Measurements from ENCODE around the gene MOB4. TPM values are rescaled to one million over a fixed set of nuclear protein-coding genes. Genes with fewer than 3 reads are reported as not detected.
"Not testable (repeated sequence)": the region's sequence is repeated elsewhere in the genome, so short reads cannot be mapped to it uniquely, and the experiment has no call there.

Gene MOB4
- total RNA-seq (2022): 28.3 TPM in 2 replicates
- percentile 91 among the genes with signal in this experiment for Bru-seq, nascent RNA
- percentile 99 among the genes with signal in this experiment for BruChase-seq, experiment 1, labeled RNA remaining after a 6-hour chase
- BruChase-seq, experiment 2, labeled RNA remaining after a 2-hour chase: percentile 98 among the genes with signal in this experiment
- long read RNA-seq, transcript MOB4-207 (7 exons, 1,021 nt): minor isoform, 16 of 130 reads
- long read RNA-seq, transcript MOB4-202 (8 exons, 3,986 nt): major isoform, 100 of 130 reads
- long read RNA-seq, partial matches to known transcripts: 0 of 130 reads
- long read RNA-seq, other reads (novel, unspliced or antisense): 11 of 130 reads

DNA sequence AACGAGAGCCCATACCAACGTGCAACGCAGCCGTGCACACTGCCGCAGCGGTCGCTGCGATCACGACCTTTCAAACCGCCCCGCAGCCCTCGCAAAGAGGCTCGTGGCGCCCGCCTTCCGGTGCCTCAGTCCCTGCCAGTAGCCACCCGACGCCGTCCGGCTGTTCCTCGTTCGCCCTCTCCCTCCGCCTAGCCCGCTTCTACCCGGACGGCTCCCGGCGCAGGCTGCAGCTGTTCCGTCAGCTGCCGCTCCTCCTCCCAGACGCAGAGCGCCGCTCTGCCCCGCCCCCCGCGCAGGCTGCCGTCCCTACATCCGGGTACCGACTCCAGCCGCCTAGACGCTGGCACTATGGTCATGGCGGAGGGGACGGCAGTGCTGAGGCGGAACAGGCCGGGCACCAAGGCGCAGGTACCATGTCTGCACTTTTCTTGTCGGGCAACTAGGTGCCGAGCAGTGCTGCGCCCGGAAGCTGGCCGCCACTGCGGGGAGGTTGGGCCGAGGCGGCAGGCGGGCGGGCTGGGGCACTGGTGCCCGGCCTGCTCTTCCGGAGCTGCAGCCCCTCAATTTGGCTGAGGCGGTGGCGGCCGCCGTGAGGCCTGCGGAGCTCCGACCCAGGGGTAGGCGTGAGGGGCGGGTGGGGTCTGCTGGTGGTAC is at the start of gene MOB4:
MOB4 (plus strand) TSS at position 328 of the 654 bp plus-strand sequence; CDS start at position 349, 21 bp downstream.
- H3K4me1 Mint-ChIP-seq (ENCODE audit: low read depth, unreplicated experiment): peaks cover 11% of the 10 kb centered on the region
- no peaks in the 10 kb centered on the region for H3K27me3 Mint-ChIP-seq (ENCODE audit: unreplicated experiment)
- no TSS peak for BruUV-seq (replicated peaks)
- DNase-seq: peak; percentile 97
- H3K4me3 Mint-ChIP-seq (ENCODE audit: low read depth, unreplicated experiment): peak within 1 kb of the TSS; percentile 97
- peak within 1 kb of the TSS; percentile 96 for H3K27ac Mint-ChIP-seq (ENCODE audit: unreplicated experiment)
- H3K9me3 Mint-ChIP-seq (ENCODE audit: low read depth, unreplicated experiment): peaks cover under 1% of the 10 kb centered on the region
- peaks cover 36% of the 10 kb centered on the region for H3K36me3 Mint-ChIP-seq (ENCODE audit: insufficient read depth, unreplicated experiment)
- intact Hi-C loops (cut with micrococcal nuclease; ENCODE audit: unreplicated experiment): loop anchor here (10.0 kb wide), 1 partner anchor 99 kb away; no protein-coding TSS in a partner anchor
- TF ChIP-seq, protein P1, sequence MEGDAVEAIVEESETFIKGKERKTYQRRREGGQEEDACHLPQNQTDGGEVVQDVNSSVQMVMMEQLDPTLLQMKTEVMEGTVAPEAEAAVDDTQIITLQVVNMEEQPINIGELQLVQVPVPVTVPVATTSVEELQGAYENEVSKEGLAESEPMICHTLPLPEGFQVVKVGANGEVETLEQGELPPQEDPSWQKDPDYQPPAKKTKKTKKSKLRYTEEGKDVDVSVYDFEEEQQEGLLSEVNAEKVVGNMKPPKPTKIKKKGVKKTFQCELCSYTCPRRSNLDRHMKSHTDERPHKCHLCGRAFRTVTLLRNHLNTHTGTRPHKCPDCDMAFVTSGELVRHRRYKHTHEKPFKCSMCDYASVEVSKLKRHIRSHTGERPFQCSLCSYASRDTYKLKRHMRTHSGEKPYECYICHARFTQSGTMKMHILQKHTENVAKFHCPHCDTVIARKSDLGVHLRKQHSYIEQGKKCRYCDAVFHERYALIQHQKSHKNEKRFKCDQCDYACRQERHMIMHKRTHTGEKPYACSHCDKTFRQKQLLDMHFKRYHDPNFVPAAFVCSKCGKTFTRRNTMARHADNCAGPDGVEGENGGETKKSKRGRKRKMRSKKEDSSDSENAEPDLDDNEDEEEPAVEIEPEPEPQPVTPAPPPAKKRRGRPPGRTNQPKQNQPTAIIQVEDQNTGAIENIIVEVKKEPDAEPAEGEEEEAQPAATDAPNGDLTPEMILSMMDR (IDR thresholded peaks at IDR 0.05; ENCODE audit: unreplicated experiment): no peak
- CTCF ChIA-PET: interaction anchor here (1.3 kb wide), 1 partner anchor 16 kb away, joined by 3 read pairs; the partner anchor contains the start of gene HSPD1

DNA sequence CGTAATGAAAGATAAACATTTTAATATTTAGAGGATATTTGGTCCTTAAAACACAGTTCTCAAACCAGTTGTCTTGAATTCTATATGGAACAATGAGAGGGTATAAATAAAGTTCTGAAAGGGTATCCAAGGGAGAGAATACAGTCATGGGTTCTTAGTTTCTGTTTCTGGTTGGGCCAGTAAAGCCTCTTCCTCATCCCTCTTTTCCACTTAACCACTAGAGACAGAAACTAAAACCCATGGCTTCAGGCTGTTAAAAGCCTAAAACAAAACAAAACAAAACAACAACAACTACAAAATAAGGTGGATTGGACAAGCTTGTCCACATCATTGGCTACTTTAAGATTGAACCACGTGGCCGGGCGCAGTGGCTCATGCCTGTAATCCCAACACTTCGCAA is 43.7 kb upstream of the MOB4 start:
- no TSS peak for BruUV-seq (replicated peaks)
- Mint-ChIP-seq H3K4me1 (ENCODE audit: low read depth, unreplicated experiment) (no peaks in the 10 kb centered on the region), H3K27ac (ENCODE audit: unreplicated experiment) (no peak overlapping the region), H3K4me3 (ENCODE audit: low read depth, unreplicated experiment) (no peak overlapping the region), H3K27me3 (ENCODE audit: unreplicated experiment) (no peaks in the 10 kb centered on the region), H3K36me3 (ENCODE audit: insufficient read depth, unreplicated experiment) (peaks cover 28% of the 10 kb centered on the region), H3K9me3 (ENCODE audit: low read depth, unreplicated experiment) (no peaks in the 10 kb centered on the region)
- no peak for DNase-seq
- TF ChIP-seq, protein P1 (IDR thresholded peaks at IDR 0.05; ENCODE audit: unreplicated experiment): no peak
- intact Hi-C loops (cut with micrococcal nuclease; ENCODE audit: unreplicated experiment): no loop called here
- CTCF ChIA-PET: no interaction called here

DNA sequence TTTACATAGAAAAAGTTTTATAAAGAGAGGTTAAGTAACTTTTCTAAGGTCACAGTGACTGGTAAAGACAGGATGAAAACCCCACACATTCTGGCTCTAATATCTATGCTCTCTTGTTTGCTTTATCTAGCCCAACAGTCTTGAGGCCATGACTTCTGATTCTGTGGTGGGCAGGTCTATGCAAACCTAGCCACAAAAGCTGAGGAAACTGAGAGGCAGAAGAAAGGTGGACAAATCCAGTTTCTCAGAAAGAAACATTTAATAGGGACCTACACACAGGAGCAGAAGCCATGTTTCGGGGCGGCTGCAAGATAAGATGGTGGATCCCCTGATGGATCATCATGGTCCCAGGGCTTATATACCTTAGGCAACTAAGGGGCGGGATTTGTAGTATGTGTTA is 38.1 kb upstream of the MOB4 start:
- Mint-ChIP-seq H3K4me1 (ENCODE audit: low read depth, unreplicated experiment) (no peaks in the 10 kb centered on the region), H3K36me3 (ENCODE audit: insufficient read depth, unreplicated experiment) (peaks cover 40% of the 10 kb centered on the region), H3K4me3 (ENCODE audit: low read depth, unreplicated experiment) (no peak overlapping the region), H3K9me3 (ENCODE audit: low read depth, unreplicated experiment) (no peaks in the 10 kb centered on the region), H3K27ac (ENCODE audit: unreplicated experiment) (no peak overlapping the region), H3K27me3 (ENCODE audit: unreplicated experiment) (no peaks in the 10 kb centered on the region)
- intact Hi-C loops (cut with micrococcal nuclease; ENCODE audit: unreplicated experiment): no loop called here
- CTCF ChIA-PET: no interaction called here
- no peak for DNase-seq
- no TSS peak for BruUV-seq (replicated peaks)
- TF ChIP-seq, protein P1 (IDR thresholded peaks at IDR 0.05; ENCODE audit: unreplicated experiment): no peak

DNA sequence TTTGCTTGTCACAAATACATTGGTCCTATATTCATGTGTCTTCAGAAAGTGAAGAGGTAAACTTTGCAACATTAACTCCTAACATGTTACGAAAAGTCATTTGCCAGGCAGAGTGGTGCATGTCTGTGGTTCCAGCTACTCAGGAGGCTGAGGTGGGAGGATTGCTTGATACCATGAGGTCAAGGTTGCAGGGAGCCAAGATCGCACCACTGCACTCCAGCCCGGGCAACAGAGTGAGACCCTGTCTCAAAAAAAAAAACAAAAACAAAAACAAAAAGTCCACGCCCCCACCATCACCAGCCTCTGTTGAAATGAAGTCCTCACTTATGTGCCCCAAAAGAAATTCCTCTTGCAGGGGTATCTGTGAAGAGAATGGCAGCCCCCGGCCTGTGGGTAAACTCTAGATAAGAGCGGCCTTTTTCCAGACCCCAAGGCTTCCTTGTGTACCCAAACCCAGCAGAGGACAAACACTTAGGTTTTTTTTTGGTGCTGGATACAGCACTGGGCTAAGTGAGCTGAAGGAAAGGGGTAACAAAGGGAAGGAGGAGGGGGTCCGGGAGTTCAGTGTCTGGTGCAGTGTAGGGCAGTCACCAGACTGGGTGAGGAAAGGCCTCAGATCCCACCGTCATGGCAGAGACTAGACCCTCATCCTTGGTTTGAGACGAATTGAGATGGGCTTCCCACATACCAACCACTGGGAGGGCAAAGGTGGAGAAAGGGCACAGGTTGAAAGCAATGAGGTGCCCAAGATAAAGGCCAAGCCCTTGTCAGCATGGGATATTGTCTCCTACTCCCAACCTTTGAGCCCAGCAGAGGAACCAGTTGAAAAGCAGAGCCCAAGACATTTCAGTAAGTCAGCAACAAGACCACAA is 35.5 kb upstream of the MOB4 start:
- Mint-ChIP-seq H3K4me3 (ENCODE audit: low read depth, unreplicated experiment) (no peak overlapping the region), H3K4me1 (ENCODE audit: low read depth, unreplicated experiment) (no peaks in the 10 kb centered on the region), H3K27me3 (ENCODE audit: unreplicated experiment) (no peaks in the 10 kb centered on the region), H3K27ac (ENCODE audit: unreplicated experiment) (no peak overlapping the region), H3K9me3 (ENCODE audit: low read depth, unreplicated experiment) (peaks cover 2% of the 10 kb centered on the region), H3K36me3 (ENCODE audit: insufficient read depth, unreplicated experiment) (peaks cover 50% of the 10 kb centered on the region)
- CTCF ChIA-PET: no interaction called here
- no TSS peak for BruUV-seq (replicated peaks)
- intact Hi-C loops (cut with micrococcal nuclease; ENCODE audit: unreplicated experiment): no loop called here
- DNase-seq: no peak
- TF ChIP-seq, protein P1 (IDR thresholded peaks at IDR 0.05; ENCODE audit: unreplicated experiment): no peak

DNA sequence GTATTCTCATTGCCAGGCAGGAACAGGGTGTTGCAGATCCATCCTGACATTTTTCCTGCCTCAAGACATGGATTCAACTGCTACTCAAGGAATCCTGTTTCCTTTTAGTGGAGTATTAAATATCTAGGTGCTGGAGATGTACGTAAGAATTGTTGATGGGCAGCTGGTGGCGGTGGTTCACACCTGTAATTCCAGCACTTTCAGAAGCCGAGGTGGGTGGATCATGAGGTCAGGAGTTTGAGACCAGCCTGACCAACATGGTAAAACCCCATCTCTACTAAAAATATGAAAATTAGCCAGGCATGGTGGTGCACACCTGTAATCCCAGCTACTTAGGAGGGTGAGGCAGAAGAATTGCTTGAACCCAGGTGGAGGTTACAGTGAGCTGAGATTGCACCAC is 31.6 kb upstream of the MOB4 start:
- H3K27ac Mint-ChIP-seq (ENCODE audit: unreplicated experiment); intact Hi-C loops (cut with micrococcal nuclease; ENCODE audit: unreplicated experiment); H3K9me3 Mint-ChIP-seq (ENCODE audit: low read depth, unreplicated experiment); BruUV-seq (replicated peaks); DNase-seq; H3K4me3 Mint-ChIP-seq (ENCODE audit: low read depth, unreplicated experiment); H3K27me3 Mint-ChIP-seq (ENCODE audit: unreplicated experiment); H3K4me1 Mint-ChIP-seq (ENCODE audit: low read depth, unreplicated experiment): not testable (repeated sequence)
- CTCF ChIA-PET: interaction anchor here (0.6 kb wide), 1 partner anchor 690 kb away, joined by 3 read pairs; no protein-coding TSS in a partner anchor
- H3K36me3 Mint-ChIP-seq (ENCODE audit: insufficient read depth, unreplicated experiment): peaks cover 73% of the 10 kb centered on the region
